HepG2 (cell line): ENCODE results near the gene TAP1.

Experiments
- BCLAF1 ChIP-seq: fragments of 450-650 bp; IDR thresholded peaks from 2 replicates; pipeline ENCODE4 v1.6.1; 2017; ENCODE audit warnings: mild to moderate bottlenecking
- CTCF ChIP-seq: sonication (generic); formaldehyde crosslinking; IDR thresholded peaks from 2 replicates; pipeline ENCODE4 v1.5.0; 2020; ENCODE audit warnings: mild to moderate bottlenecking, missing genetic modification reagents, moderate library complexity
- FOXA3 ChIP-seq: IDR thresholded peaks from 2 replicates; pipeline ENCODE4 v1.6.1; 2016; ENCODE audit warnings: missing genetic modification reagents, missing compliant biosample characterization
- MAZ ChIP-seq, 2 experiments: sonication (generic) in 1 of 2; formaldehyde crosslinking in 1 of 2; IDR thresholded peaks; 2 replicates each; pipeline versions ENCODE4 v1.5.0 to v1.6.1; 2012 to 2020; ENCODE audit warnings: low read depth in 2 of 2, mild to moderate bottlenecking in 2 of 2, borderline replicate concordance in 1 of 2, improper control_type of control experiment in 1 of 2, low read length in 1 of 2, missing genetic modification reagents in 1 of 2, moderate library complexity in 1 of 2
- NCOA2 ChIP-seq: sonication (generic); formaldehyde crosslinking; IDR thresholded peaks from 2 replicates; pipeline ENCODE4 v1.8.0; 2022; ENCODE audit warnings: inconsistent platforms
- RXRB ChIP-seq: IDR thresholded peaks from 2 replicates; pipeline ENCODE4 v1.6.1; 2016; ENCODE audit warnings: borderline replicate concordance, missing genetic modification reagents, missing compliant biosample characterization
- SP1 ChIP-seq, 2 experiments: fragments of 450-650 bp in 1 of 2; sonication (generic) in 1 of 2; formaldehyde crosslinking in 1 of 2; IDR thresholded peaks; 2 replicates each; pipeline versions ENCODE4 v1.4.0 to v1.6.1; 2016 to 2020; ENCODE audit warnings: missing genetic modification reagents in 1 of 2
- ZBTB33 ChIP-seq: sonication (generic); formaldehyde crosslinking; IDR thresholded peaks from 2 replicates; pipeline ENCODE4 v1.4.0; 2020; ENCODE audit warnings: missing genetic modification reagents
- ZKSCAN1 ChIP-seq: fragments of 150-350 bp; IDR thresholded peaks from 2 replicates; pipeline ENCODE4 v1.6.1; 2014; ENCODE audit warnings: low read length
- ZNF124 ChIP-seq: sonication (generic); formaldehyde crosslinking; IDR thresholded peaks from 2 replicates; pipeline ENCODE4 v1.4.0; 2020; ENCODE audit warnings: missing genetic modification reagents
- ZNF142 ChIP-seq: sonication (generic); formaldehyde crosslinking; IDR thresholded peaks from 2 replicates; pipeline ENCODE4 v1.4.0; 2020; ENCODE audit warnings: missing genetic modification reagents
- ZNF281 ChIP-seq: sonication (generic); formaldehyde crosslinking; IDR thresholded peaks from 2 replicates; pipeline ENCODE4 v1.4.0; 2020; ENCODE audit warnings: missing genetic modification reagents, borderline replicate concordance
- ZNF550 ChIP-seq: sonication (generic); formaldehyde crosslinking; IDR thresholded peaks from 2 replicates; pipeline ENCODE4 v1.4.0; 2020; ENCODE audit warnings: mild to moderate bottlenecking, missing genetic modification reagents, borderline replicate concordance
- ZSCAN29 ChIP-seq: sonication (generic); formaldehyde crosslinking; conservative IDR thresholded peaks from 2 replicates; pipeline ENCODE4 v1.4.0; 2020; ENCODE audit warnings: mild to moderate bottlenecking, missing genetic modification reagents

GRCh38 chr6:32830017-32830416, 23.5 kb downstream of the TAP1 start:
- TF ChIP-seq ZNF142 = no peak
- no peak for TF ChIP-seq CTCF (CRISPR knock-in tag)
- no peak for TF ChIP-seq ZKSCAN1
- no peak for TF ChIP-seq ZSCAN29
- TF ChIP-seq FOXA3 (CRISPR knock-in tag) = no peak
- TF ChIP-seq ZNF281 (CRISPR knock-in tag) = no peak
- no peak for TF ChIP-seq MAZ (IDR thresholded peaks at IDR 0.05; ENCODE audit: borderline replicate concordance, low read depth, low read length)
- TF ChIP-seq MAZ (CRISPR knock-in tag; IDR thresholded peaks at IDR 0.05; ENCODE audit: low read depth) = no peak
- TF ChIP-seq ZNF550 = no peak
- TF ChIP-seq SP1 (IDR thresholded peaks at IDR 0.05) = no peak
- no peak for TF ChIP-seq SP1 (CRISPR knock-in tag; IDR thresholded peaks at IDR 0.05)
- no peak for TF ChIP-seq RXRB
- no peak for TF ChIP-seq ZNF124 (CRISPR knock-in tag)
- TF ChIP-seq BCLAF1 = no peak
- TF ChIP-seq ZBTB33 (CRISPR knock-in tag) = no peak
- TF ChIP-seq NCOA2 (CRISPR knock-in tag) = no peak
